Stimulated activated naive CD8-positive, alpha-beta T cell treated with anti-CD3 and anti-CD28 coated beads, Interleukin-15, Interleukin-2, amounts not matched to agents 100 U/mL and 50 U/mL, for 24 hours (primary cell): ENCODE measurements around the gene COL5A3.
"Not testable (repeated sequence)": the region's sequence is repeated elsewhere in the genome, so short reads cannot be mapped to it uniquely, and the experiment has no call there.

Experiments used
- ATAC-seq: fragments of 150-1000 bp; cut with Tn5 transposase; one replicate; pipeline ENCODE4 v1.10.0; 2021
- DNase-seq: peaks from one replicate; pipeline ENCODE4 v3.0.0; 2021

The COL5A3 gene

GRCh38 chr19:9970481-9970880 is 39.8 kb downstream of the COL5A3 start:
- ATAC-seq (no peak), DNase-seq (no peak)

GRCh38 chr19:9969688-9969975 is 40.7 kb downstream of the COL5A3 start:
- no peak for ATAC-seq
- no peak for DNase-seq

GRCh38 chr19:9968820-9969687 is 41.2 kb downstream of the COL5A3 start:
- ATAC-seq (no peak), DNase-seq (no peak)

- ATAC-seq (no peak), DNase-seq (no peak)
Observed at GRCh38 chr19:9967326-9967725, 43.0 kb downstream of the COL5A3 start.

GRCh38 chr19:9966448-9966847 is 43.9 kb downstream of the COL5A3 start:
- DNase-seq (no peak), ATAC-seq (no peak)

- no peak for ATAC-seq
- DNase-seq, result no peak
Observed at GRCh38 chr19:9966024-9966423, 44.3 kb downstream of the COL5A3 start.

GRCh38 chr19:9962623-9963290 is 47.5 kb downstream of the COL5A3 start:
- ATAC-seq (no peak), DNase-seq (no peak)

- no peak for DNase-seq
- ATAC-seq, result no peak
Observed at GRCh38 chr19:9961103-9961502, 49.2 kb downstream of the COL5A3 start.

- DNase-seq (no peak), ATAC-seq (no peak)
Observed at GRCh38 chr19:9958379-9958821, 51.9 kb downstream of the COL5A3 start.

GRCh38 chr19:9956956-9957355 is 53.3 kb downstream of the COL5A3 start:
- ATAC-seq (no peak), DNase-seq (no peak)

GRCh38 chr19:9953802-9954542 is 56.3 kb downstream of the COL5A3 start:
- DNase-seq (no peak), ATAC-seq (no peak)

GRCh38 chr19:9952276-9952675 is 58.0 kb downstream of the COL5A3 start:
- ATAC-seq, result no peak
- DNase-seq, result no peak

- DNase-seq (no peak), ATAC-seq (no peak)
Observed at GRCh38 chr19:9947441-9947840, 62.9 kb downstream of the COL5A3 start.

- not testable (repeated sequence) for ATAC-seq
Observed at GRCh38 chr19:9946528-9947125, 63.7 kb downstream of the COL5A3 start.

GRCh38 chr19:9945319-9945966 is 64.9 kb downstream of the COL5A3 start:
- ATAC-seq, result no peak
- no peak for DNase-seq

More at GRCh38 chr19:9946528-9947125, 63.7 kb downstream of the COL5A3 start:
- DNase-seq, result not testable (repeated sequence)

- ATAC-seq, result no peak
- DNase-seq, result no peak
Observed at GRCh38 chr19:9943744-9944143, 66.6 kb downstream of the COL5A3 start.

- ATAC-seq (no peak), DNase-seq (no peak)
Observed at GRCh38 chr19:9941671-9942070, 68.6 kb downstream of the COL5A3 start.

- ATAC-seq (no peak), DNase-seq (no peak)
Observed at GRCh38 chr19:9941231-9941630, 69.1 kb downstream of the COL5A3 start.

- ATAC-seq (no peak), DNase-seq (no peak)
Observed at GRCh38 chr19:9940778-9941177, 69.5 kb downstream of the COL5A3 start.

- ATAC-seq, result no peak
Observed at GRCh38 chr19:9939301-9939913, 70.9 kb downstream of the COL5A3 start.

GRCh38 chr19:9937001-9937411 is 73.3 kb downstream of the COL5A3 start:
- ATAC-seq (no peak), DNase-seq (no peak)

More at GRCh38 chr19:9939301-9939913, 70.9 kb downstream of the COL5A3 start:
- DNase-seq, result no peak
